Spleen (tissue), 11 donors: ENCODE data around the gene TCP11L1. TPM values are rescaled to one million over a fixed set of nuclear protein-coding genes. Genes with fewer than 3 reads are reported as not detected.

ENCODE experiments used
- DNase-seq: peaks from one replicate; pipeline ENCODE4 v3.0.0-alpha.2; 2020
- H3K27ac ChIP-seq, 8 donors: fragments of 200-600 bp; sonication (generic) in 7 of 8; 1 replicate in 4 of 8; 2 replicates in 4 of 8; pipeline versions ENCODE4 v1.5.0 to v1.8.0; 2016 to 2021; ENCODE audit warnings: inconsistent platforms in 4 of 8, mild to moderate bottlenecking in 4 of 8, moderate library complexity in 1 of 8
- H3K27me3 ChIP-seq, 7 donors: fragments of 200-600 bp; sonication (generic) in 6 of 7; replicated peaks in 1 of 7; 1 replicate in 4 of 7; 2 replicates in 3 of 7; pipeline versions ENCODE4 v1.5.0 to v1.8.0; 2016 to 2021; ENCODE audit warnings: inconsistent platforms in 3 of 7, mild to moderate bottlenecking in 1 of 7
- H3K36me3 ChIP-seq, 6 donors: fragments of 200-600 bp; sonication (generic) in 5 of 6; 1 replicate in 4 of 6; 2 replicates in 2 of 6; pipeline versions ENCODE4 v1.5.0 to v1.8.0; 2016 to 2021; ENCODE audit warnings: inconsistent platforms in 2 of 6
- H3K4me1 ChIP-seq, 6 donors: fragments of 200-600 bp; sonication (generic) in 5 of 6; 1 replicate in 3 of 6; 2 replicates in 3 of 6; pipeline versions ENCODE4 v1.5.0 to v1.8.0; 2016 to 2021; ENCODE audit warnings: inconsistent platforms in 3 of 6
- H3K4me3 ChIP-seq, 8 donors: fragments of 200-600 bp; sonication (generic) in 7 of 8; 1 replicate in 4 of 8; 2 replicates in 4 of 8; pipeline versions ENCODE4 v1.5.0 to v1.8.0; 2016 to 2021; ENCODE audit warnings: inconsistent platforms in 4 of 8, mild to moderate bottlenecking in 4 of 8, moderate library complexity in 2 of 8
- H3K9me3 ChIP-seq, 8 donors: fragments of 200-600 bp; sonication (generic) in 7 of 8; 1 replicate in 4 of 8; 2 replicates in 4 of 8; pipeline versions ENCODE4 v1.5.0 to v1.8.0; 2016 to 2021; ENCODE audit warnings: inconsistent platforms in 4 of 8
- CTCF ChIP-seq, 11 experiments: fragments of 200-600 bp in 7 of 11; fragments of 450-650 bp in 4 of 11; sonication (generic) in 4 of 11; IDR thresholded peaks in 8 of 11; conservative IDR thresholded peaks in 3 of 11; 1 replicate in 7 of 11; 2 replicates in 4 of 11; pipeline versions ENCODE4 v1.4.0 to v1.8.0; 2016 to 2021; ENCODE audit warnings: antibody characterized with exemption in 11 of 11, inconsistent platforms in 4 of 11, mild to moderate bottlenecking in 1 of 11
- POLR2A ChIP-seq, 3 donors: fragments of 450-650 bp; IDR thresholded peaks; one replicate each; pipeline ENCODE4 v1.5.1; 2017; ENCODE audit warnings: antibody characterized with exemption in 3 of 3, mild to moderate bottlenecking in 1 of 3
- POLR2AphosphoS5 ChIP-seq, 3 donors: sonication (generic); formaldehyde crosslinking; IDR thresholded peaks; one replicate each; pipeline ENCODE4 v1.5.1; 2017; ENCODE audit warnings: antibody characterized with exemption in 3 of 3
- WGBS, 5 donors: extraction: QIAGEN DNeasy Blood & Tissue Kit in 3 of 5; methylation state at CpG; one replicate each; pipeline versions ENCODE4 v1.1.5 to v1.1.7; 2013 to 2018; 5-methylcytosine and 5-hydroxymethylcytosine counted together
- intact Hi-C: fragments of 100-400 bp; cut with DNase I; formaldehyde crosslinking; loops from one replicate; pipeline ENCODE4 v1.15.0; 2023; ENCODE audit warnings: low total_unique reads
- polyA plus RNA-seq, 3 donors: library from polyadenylated mRNA; stranded (reverse); fragments of 200-250 nt; gene quantifications; one replicate each; pipeline ENCODE4 v1.2.1, GENCODE V29; 2013
- total RNA-seq, 7 donors: library from RNA; depleted of rRNA in 3 of 7; stranded (reverse); fragments of >200 nt in 3 of 7; fragmentation: NEBNext Ultra II Directional in 4 of 7; extraction: Animal tissue kit (Norgen Biotek cat#: 25700) in 4 of 7; gene quantifications; one replicate each; pipeline versions ENCODE4 v1.1.0 to v1.2.1, GENCODE V29; 2016 to 2021
- donor health status: healthy with polysubstance abuse.
- donor health status: DM: no; HTN: no; CAD: no; lungs with moderate emphysema.
- donor health status: DM: no; HTN: no; CAD: no.
- donor health status: Bipolar disorder and iron deficiency.
- donor health status: healthy.
- donor health status: DM: no; HTN: no; CAD: no.
- donor health status: DM: yes; HTN: yes; CAD: no.

TCP11L1 gene
- total and polyA plus RNA-seq, 10 donors: 1.8 to 48.2 (median 17.9) TPM

- intact Hi-C loops: loop anchor here (5.0 kb wide), 1 partner anchor 106 kb away; no protein-coding TSS in a partner anchor
- no peaks in the 10 kb centered on the region for H3K9me3 ChIP-seq
These were observed 29.4 kb downstream of the TCP11L1 start for GRCh38 chr11:33068611-33069340.

GRCh38 chr11:33072465-33072864 is 33.1 kb downstream of the TCP11L1 start:
- 90 to 95% (median 94%) methylated on average over 7 to 8 of the region's 8 CpGs for WGBS, 5 donors
- no peaks in the 10 kb centered on the region for H3K4me1 ChIP-seq
- intact Hi-C loops: no loop called here
- TF ChIP-seq POLR2A (IDR thresholded peaks at IDR 0.05) (no peak), POLR2AphosphoS5 (IDR thresholded peaks at IDR 0.05) (no peak), CTCF (IDR thresholded peaks at IDR 0.05 in 8 of 11, conservative IDR thresholded peaks at IDR 0.05 in 3 of 11) (no peak)
- H3K27me3 ChIP-seq: no peaks in the 10 kb centered on the region
- no peak for DNase-seq
- H3K27ac ChIP-seq: no peak overlapping the region
- H3K4me3 ChIP-seq: no peak overlapping the region
- peaks cover 0 to 100% (median 81%) of the 10 kb centered on the region in 6 donors for H3K36me3 ChIP-seq
- no peaks in the 10 kb centered on the region for H3K9me3 ChIP-seq

More at GRCh38 chr11:33068611-33069340, 29.4 kb downstream of the TCP11L1 start:
- Histone ChIP-seq H3K4me3 (no peak overlapping the region), H3K36me3 (peaks cover 0 to 91% (median 68%) of the 10 kb centered on the region in 6 donors), H3K27me3 (no peaks in the 10 kb centered on the region), H3K4me1 (peaks cover 5 to 19% (median 15%) of the 10 kb centered on the region in 6 donors), H3K27ac (no peak overlapping the region)
- TF ChIP-seq CTCF (IDR thresholded peaks at IDR 0.05 in 8 of 11, conservative IDR thresholded peaks at IDR 0.05 in 3 of 11) (no peak), POLR2A (IDR thresholded peaks at IDR 0.05) (no peak), POLR2AphosphoS5 (IDR thresholded peaks at IDR 0.05) (peak in 1 of 3 donors; percentile 10)
- DNase-seq: no peak
- 94 to 96% (median 95%) methylated on average over 17 of the region's 17 CpGs for WGBS, 5 donors

- WGBS, 5 donors: 97 to 100% (median 100%) methylated on average over 1 of the region's 1 CpG
- intact Hi-C loops: no loop called here
- DNase-seq: no peak
- Histone ChIP-seq H3K4me1 (no peaks in the 10 kb centered on the region), H3K9me3 (no peaks in the 10 kb centered on the region), H3K36me3 (peaks cover 0 to 94% (median 49%) of the 10 kb centered on the region in 6 donors), H3K27me3 (no peaks in the 10 kb centered on the region), H3K27ac (no peak overlapping the region), H3K4me3 (no peak overlapping the region)
- TF ChIP-seq POLR2A (IDR thresholded peaks at IDR 0.05) (no peak), CTCF (IDR thresholded peaks at IDR 0.05 in 8 of 11, conservative IDR thresholded peaks at IDR 0.05 in 3 of 11) (no peak), POLR2AphosphoS5 (IDR thresholded peaks at IDR 0.05) (no peak)
These were observed 44.5 kb downstream of the TCP11L1 start for GRCh38 chr11:33083918-33084317.

GRCh38 chr11:33086017-33086416 is 46.6 kb downstream of the TCP11L1 start:
- Histone ChIP-seq H3K4me1 (no peaks in the 10 kb centered on the region), H3K9me3 (no peaks in the 10 kb centered on the region), H3K27me3 (no peaks in the 10 kb centered on the region), H3K4me3 (no peak overlapping the region), H3K36me3 (peaks cover 0 to 92% (median 45%) of the 10 kb centered on the region in 6 donors), H3K27ac (no peak overlapping the region)
- DNase-seq: no peak
- intact Hi-C loops: no loop called here
- WGBS, 5 donors: 82 to 100% (median 92%) methylated on average over 1 of the region's 1 CpG
- TF ChIP-seq POLR2AphosphoS5 (IDR thresholded peaks at IDR 0.05) (no peak), POLR2A (IDR thresholded peaks at IDR 0.05) (no peak), CTCF (IDR thresholded peaks at IDR 0.05 in 8 of 11, conservative IDR thresholded peaks at IDR 0.05 in 3 of 11) (no peak)
